Keratinocyte (primary cell): Measurements from ENCODE around the gene TMEM131.

ENCODE experiments used
- EZH2 ChIP-seq: IDR thresholded peaks from one replicate; pipeline ENCODE4 v1.6.1; 2012; ENCODE audit warnings: inconsistent platforms, mild to moderate bottlenecking, low read length, moderate library complexity
- TF ChIP-seq, protein P1 (sequence below), 3 experiments: IDR thresholded peaks in 1 of 3; conservative IDR thresholded peaks in 1 of 3; optimal IDR thresholded peaks in 1 of 3; 2 replicates in 2 of 3; 3 replicates in 1 of 3; pipeline versions ENCODE3 to v1.5.1; 2011; ENCODE audit warnings: low read length in 3 of 3, mild to moderate bottlenecking in 3 of 3, moderate library complexity in 2 of 3, control low read depth in 1 of 3, inconsistent platforms in 1 of 3; ENCODE audit not compliant: insufficient read depth in 2 of 3; ENCODE audit errors: extremely low read depth in 1 of 3

DNA sequence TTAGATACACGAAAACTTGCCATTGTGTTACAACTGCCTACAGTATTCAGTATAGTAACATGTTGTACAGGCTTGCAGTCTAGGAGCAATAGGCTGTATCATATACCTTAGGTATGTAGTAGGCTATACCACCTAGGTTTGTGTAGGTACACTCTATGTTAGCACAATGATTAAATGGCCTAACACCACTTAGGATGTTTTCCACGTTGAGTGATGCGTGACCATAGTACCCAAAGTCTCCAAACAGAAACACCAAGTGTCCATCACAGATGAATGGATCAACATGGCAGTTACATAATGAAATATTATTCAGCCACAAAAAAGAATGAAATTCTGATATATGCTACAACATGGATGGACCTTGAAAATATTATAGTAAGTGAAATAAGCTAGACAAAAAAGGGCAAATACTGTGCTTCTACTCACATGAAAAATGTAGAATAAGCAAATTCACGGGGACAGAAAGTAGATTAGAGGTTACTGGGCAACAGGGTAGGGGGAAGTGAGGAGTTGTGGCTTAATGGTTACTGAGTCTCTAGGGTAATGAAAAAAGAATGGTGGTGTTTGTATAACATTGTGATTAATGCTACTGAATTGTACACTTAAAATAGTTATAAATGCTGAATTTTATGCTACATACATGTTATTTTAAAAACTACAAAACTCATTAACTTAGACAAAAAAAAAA is 62.6 kb downstream of the TMEM131 start:
- TF ChIP-seq, protein P1, sequence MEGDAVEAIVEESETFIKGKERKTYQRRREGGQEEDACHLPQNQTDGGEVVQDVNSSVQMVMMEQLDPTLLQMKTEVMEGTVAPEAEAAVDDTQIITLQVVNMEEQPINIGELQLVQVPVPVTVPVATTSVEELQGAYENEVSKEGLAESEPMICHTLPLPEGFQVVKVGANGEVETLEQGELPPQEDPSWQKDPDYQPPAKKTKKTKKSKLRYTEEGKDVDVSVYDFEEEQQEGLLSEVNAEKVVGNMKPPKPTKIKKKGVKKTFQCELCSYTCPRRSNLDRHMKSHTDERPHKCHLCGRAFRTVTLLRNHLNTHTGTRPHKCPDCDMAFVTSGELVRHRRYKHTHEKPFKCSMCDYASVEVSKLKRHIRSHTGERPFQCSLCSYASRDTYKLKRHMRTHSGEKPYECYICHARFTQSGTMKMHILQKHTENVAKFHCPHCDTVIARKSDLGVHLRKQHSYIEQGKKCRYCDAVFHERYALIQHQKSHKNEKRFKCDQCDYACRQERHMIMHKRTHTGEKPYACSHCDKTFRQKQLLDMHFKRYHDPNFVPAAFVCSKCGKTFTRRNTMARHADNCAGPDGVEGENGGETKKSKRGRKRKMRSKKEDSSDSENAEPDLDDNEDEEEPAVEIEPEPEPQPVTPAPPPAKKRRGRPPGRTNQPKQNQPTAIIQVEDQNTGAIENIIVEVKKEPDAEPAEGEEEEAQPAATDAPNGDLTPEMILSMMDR (optimal IDR thresholded peaks at IDR 0.05 in 1 of 3, IDR thresholded peaks at IDR 0.05 in 1 of 3, conservative IDR thresholded peaks at IDR 0.05 in 1 of 3; ENCODE audit: extremely low read depth in 1 of 3, insufficient read depth in 2 of 3, low read length in 3 of 3) = no peak
- TF ChIP-seq EZH2 = no peak
